ENCODE measurements around the gene PRR35.

PRR35 gene

DNA sequence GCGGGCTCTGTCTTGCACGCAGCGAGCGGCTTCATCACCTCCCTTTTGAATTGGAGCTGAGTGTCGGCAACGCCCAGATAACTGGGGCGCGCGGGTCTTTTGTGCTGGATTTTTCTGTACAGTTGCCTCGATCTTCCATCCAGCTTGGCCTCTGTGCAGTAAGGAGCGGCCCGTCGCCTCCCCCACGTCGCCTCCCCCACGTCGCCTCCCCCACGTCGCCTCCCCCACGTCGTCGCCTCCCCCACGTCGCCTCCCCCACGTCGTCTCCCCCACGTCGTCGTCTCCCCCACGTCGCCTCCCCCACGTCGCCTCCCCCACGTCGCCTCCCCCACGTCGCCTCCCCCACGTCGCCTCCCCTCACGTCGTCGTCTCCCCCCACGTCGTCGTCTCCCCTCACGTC, 15.7 kb upstream of the PRR35 start:
- FAIRE-seq (no peak), DNase-seq (ENCODE audit: extremely low spot score, insufficient read length, low read depth) (no peak)

DNA sequence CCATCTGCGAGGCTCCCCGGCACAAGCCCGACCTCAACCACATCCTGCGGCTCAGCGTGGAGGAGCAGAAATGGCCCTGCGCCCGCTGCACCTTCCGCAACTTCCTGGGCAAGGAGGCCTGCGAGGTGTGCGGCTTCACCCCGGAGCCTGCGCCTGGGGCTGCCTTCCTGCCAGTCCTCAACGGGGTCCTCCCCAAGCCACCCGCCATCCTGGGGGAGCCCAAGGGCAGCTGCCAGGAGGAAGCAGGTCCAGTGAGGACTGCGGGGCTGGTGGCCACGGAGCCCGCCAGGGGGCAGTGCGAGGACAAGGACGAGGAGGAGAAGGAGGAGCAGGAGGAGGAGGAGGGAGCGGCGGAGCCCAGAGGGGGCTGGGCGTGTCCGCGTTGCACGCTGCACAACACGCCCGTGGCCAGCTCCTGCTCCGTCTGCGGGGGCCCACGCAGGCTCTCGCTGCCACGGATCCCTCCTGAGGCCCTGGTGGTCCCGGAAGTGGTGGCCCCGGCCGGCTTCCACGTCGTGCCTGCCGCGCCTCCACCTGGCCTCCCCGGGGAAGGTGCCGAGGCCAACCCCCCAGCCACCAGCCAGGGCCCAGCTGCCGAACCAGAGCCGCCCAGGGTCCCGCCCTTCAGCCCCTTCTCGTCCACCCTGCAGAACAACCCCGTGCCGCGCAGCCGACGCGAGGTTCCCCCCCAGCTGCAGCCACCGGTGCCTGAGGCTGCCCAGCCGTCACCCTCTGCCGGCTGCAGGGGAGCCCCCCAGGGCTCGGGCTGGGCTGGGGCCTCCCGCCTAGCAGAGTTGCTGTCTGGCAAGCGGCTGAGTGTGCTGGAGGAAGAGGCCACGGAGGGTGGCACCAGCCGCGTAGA, 13.1 kb upstream of the PRR35 start:
- FAIRE-seq (no peak), DNase-seq (ENCODE audit: extremely low spot score, insufficient read length, low read depth) (no peak)

DNA sequence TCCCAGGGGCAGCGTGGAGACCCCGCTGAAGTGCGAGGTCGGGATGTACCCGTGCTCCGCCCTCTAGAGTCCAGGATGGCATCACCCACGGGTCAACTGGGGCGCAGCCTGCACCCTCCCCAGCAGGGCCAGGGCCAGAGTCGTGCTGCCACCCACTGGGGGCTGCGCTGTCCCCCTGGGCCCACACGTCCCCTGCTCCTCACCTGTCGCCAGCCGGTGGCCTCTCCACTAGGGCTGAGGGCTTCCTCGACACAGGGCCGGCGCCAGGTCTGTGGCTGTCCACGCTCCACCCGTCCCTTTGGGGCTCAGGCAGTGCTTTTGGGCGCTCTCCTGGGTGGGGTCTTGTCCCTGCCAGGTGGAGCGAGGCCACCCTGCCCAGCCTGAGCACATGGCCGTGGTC, 11.6 kb upstream of the PRR35 start:
- FAIRE-seq (no peak), DNase-seq (ENCODE audit: extremely low spot score, insufficient read length, low read depth) (no peak)

DNA sequence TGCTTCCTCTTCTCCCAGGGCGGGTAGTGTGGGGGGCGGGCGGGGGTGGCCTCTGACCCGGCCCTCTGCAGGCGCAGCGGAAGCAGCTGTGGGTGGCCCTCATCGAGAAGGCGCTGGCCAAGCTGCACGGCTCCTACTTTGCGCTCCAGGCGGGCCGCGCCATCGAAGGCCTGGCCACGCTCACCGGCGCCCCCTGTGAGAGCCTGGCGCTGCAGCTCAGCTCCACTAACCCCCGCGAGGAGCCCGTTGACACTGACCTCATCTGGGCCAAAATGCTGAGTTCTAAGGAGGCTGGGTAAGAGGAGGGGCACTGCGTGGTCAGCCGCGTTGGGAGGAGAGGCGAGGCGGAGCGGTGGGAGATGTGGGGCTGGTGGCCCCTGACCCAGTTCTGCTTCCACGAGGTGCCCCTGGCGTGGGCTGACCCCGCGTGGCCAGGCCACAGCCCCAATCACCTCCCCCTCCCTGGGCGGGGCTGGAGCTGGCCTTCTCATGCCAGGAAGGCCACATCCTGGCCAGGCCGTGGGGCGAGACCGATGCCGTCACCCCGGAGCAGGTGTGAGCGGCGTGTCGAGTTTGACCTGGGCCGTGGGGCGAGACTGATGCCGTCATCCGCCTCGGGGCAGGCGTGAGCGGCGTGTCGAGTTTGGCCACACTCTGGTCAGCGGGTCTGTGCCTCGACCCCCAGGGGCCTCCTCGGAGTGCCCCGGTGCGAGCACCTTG, 10.5 kb upstream of the PRR35 start:
- DNase-seq (ENCODE audit: extremely low spot score, insufficient read length, low read depth): no peak
- no peak for FAIRE-seq

DNA sequence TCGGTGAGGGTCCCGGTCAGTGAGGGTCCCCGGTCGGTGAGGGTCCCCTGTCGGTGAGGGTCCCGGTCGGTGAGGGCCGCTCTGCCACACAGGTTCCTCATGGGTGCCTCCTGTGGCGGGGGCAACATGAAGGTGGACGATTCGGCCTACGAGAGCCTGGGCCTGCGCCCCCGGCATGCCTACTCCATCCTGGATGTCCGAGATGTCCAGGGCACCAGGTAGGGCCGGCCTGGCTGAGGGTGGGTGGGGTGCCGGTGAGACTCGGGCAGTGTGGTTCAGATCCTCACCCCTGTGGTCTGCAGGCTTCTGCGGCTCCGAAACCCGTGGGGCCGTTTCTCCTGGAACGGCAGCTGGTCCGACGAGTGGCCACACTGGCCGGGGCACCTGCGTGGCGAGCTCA, 9.0 kb upstream of the PRR35 start:
- DNase-seq (ENCODE audit: extremely low spot score, insufficient read length, low read depth): no peak
- no peak for FAIRE-seq

DNA sequence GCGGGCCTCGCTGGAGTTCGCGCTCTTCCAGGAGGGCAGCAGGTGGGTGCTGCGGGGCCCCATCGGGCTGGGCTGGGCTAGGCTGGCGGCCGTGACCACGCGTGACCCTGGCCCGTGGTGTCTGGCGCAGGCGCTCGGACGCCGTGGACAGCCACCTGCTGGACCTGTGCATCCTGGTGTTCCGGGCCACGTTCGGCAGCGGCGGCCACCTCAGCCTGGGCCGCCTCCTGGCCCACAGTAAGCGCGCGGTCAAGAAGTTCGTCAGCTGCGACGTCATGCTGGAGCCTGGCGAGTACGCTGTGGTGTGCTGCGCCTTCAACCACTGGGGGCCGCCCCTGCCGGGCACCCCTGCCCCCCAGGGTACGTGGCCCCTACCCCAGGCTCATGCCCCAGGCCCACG, 8.0 kb upstream of the PRR35 start:
- DNase-seq (ENCODE audit: extremely low spot score, insufficient read length, low read depth) (no peak), FAIRE-seq (no peak)

DNA sequence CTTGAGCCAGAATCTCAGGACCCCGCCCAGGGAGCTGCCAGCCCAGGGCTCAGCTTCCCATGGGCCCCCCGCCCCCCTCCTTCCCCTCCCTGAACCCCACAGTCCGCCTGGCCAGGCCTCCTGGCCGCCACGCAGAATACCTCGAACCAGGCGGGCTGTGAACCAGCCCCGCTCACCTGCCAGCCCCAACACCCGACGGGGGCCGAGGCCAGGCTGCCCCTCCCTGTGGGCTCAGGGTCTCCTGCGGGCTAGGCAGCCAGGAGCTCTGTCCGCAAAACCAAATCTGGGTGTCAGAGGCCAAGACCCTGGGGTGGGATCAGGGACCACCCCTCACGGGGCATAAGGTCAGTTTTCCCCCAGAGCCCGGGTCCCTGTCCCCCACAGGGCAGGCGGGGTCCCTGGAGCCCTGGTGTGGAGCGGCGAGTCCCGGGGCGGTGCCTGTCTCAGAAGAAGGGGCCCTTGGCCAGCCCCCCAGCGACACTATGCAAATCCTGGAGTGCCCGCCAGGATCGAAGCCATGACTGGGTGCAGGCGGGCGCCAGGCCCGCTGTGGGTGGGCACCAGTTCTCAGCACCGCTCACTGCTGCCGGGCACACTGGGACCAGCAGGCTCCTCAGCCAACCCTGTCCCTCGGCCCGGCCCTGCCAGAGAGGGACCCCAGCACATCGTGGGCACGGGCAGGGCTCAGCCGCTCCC, 6.4 kb upstream of the PRR35 start:
- FAIRE-seq (no peak), DNase-seq (ENCODE audit: extremely low spot score, insufficient read length, low read depth) (no peak)

DNA sequence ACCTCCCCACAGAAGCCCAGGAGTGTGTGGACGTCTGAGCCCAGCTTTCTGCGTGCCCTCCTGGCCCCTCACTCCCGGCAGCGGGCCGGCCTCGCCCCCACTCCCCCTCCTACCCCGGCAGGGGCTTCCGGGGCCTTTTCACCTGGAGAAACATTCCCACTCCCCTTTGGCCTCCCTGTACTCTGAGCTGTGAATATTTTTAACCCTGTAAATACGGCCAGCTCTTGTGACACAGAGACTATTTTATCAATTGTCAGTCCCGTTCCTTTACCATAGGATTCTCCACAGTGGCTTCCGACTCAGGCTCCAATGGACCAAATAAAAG, 5.9 kb upstream of the PRR35 start:
- FAIRE-seq (no peak), DNase-seq (ENCODE audit: extremely low spot score, insufficient read length, low read depth) (no peak)

DNA sequence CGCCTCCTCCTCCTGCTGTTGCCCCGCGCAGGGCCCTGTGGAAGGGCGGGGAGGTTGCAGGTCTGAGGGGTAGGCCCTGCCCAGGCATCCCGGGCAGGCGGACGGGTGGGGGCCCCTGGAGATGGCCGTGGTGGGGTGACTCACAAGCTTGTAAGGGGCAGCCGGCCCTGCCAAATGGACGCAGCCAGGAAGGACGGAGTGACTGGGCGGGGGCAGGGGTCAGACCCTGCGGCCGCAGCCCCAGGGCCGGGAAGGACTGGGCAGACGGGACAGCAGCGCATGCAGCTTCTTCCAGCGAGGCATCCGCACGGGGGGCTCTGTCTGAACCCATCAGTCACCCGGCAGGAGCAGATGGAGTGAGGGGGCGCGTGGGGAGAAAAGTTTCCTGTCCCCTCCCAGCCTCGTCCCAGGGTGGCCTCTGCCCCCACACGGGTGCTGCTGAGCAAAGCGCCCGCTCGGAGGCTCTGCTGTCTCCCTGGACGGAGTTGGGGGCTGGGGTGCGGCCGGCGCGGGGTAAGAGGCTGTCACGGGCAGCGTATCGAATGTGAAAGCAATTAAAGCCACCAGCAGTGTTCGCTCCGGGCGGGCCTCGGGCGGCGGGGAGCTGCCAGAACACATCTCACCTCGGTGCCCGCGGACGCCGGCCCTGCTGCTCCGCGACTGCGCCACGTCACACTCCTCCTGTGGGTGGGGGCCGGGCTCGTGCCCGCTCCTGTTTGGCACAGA, 5.4 kb upstream of the PRR35 start:
- FAIRE-seq (no peak), DNase-seq (ENCODE audit: extremely low spot score, insufficient read length, low read depth) (no peak)

DNA sequence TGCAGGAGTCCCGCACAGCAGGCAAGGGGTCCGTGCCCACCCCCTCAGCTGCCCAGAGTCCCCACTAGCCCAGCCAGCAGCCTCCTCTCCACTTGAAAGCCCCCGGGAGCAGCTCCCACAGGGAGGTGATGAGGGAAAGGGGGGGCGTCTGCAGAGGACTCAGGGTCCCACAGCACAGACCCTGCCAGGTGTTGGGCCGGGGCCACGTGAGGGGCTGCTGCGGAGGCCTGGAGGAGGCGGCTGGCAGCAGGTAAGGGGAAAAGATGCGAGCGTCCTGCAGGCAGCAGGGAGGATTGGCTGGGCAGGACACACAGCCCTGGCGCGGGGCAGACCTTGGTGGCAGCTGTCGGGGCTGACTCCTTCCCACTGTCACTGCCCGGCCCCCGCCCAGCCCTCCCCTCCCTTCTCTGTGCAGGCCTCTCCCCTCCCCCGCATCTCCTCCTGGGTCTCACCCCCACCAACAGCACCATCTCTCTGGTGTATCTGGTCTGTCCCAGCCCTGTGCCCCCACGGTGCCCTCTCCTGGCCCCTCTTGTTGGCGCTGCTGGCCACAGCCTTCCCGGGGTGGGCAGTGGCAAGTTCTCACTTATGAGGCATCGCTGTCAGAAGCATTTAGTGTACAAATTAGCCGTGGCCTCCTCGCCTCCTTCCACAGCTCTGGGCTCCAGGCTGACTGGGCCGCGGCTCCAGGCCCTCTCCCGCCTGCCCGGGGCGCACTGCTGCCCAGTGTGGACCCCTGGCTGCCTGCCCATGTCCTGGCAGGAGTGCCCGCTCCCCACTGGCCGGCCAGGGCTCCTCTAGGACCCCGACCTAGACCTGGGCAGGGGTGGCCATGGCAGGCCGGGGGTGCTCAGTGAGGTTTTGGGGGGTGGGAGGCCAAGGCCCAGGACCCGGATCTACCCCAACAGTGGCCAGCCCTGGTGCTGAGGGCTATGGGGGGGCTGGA, 4.4 kb upstream of the PRR35 start:
- FAIRE-seq (no peak), DNase-seq (ENCODE audit: extremely low spot score, insufficient read length, low read depth) (no peak)

DNA sequence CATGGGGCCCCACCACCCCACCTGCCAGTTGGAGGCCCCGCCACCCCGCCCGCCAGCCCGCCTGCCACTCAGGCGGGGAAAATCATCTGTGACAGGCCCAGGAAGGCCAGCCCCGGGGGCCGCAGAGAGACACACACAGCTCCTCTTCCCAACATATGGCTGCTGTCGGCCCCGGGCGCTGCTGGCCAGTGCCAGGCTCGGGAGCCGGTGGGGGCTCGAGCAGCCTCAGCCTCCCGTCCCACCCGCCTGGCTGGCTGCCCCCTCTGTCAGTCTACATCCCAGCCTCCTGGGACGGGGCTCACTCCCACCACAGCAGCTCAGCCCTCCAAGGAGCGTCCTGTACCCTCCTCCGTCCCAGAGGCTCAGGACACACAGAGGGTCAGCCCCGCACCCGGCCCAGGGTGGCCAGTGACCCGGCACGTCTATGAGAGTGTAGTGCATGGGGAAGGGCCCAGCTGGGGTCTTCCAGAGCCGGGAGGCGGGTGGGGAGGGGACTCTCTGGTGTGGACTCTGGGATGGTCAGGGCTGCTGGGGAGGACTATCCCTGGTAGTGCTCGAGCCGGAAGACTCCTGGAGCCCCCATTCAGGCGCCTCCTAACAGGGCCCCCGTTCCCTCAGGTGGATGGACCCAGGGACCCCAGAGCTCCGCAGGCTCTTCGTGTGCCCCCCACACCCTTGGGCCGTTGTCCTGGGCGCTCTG, 3.6 kb upstream of the PRR35 start:
- FAIRE-seq (no peak), DNase-seq (ENCODE audit: extremely low spot score, insufficient read length, low read depth) (no peak)

DNA sequence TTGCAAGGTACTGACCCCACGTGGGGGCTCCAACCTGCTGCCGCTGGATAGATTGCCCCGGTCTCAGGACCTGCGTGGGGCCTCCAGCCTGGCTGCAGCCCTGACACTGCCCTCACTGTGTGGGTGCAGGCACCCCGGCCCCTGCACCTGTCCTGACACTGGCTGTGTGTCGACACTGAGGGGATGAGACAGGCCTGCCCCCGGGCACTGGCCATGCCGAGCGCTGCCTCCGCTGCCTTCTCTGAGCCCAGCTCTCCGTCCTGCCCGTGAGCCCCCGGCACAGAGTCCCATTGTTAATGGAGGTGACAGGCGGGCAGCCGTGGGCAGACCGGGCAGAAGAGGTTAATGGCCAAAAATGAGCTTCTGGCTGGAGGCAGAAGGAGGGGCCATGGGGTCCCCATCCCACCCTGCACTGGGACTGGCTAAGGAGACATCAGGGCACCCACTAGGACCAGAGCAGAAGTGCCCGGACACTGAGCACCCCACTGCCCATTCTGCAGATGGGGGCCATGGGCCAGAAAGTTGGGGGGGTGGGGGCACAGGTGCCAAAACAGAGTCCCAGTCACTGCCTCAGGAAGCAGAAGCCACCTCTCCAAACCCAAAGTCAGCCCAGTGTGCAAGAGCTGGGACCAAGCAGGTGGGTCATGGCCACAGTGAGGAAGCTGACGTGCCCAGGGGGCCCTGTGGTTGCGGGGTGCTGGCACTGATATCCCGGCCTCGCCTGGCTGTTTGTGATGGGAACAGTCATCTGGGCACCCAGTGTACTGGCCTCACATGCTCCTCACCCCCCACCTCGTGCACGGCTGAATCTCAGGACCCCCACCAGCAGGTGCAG, 2.5 kb upstream of the PRR35 start:
- FAIRE-seq (no peak), DNase-seq (ENCODE audit: extremely low spot score, insufficient read length, low read depth) (no peak)

DNA sequence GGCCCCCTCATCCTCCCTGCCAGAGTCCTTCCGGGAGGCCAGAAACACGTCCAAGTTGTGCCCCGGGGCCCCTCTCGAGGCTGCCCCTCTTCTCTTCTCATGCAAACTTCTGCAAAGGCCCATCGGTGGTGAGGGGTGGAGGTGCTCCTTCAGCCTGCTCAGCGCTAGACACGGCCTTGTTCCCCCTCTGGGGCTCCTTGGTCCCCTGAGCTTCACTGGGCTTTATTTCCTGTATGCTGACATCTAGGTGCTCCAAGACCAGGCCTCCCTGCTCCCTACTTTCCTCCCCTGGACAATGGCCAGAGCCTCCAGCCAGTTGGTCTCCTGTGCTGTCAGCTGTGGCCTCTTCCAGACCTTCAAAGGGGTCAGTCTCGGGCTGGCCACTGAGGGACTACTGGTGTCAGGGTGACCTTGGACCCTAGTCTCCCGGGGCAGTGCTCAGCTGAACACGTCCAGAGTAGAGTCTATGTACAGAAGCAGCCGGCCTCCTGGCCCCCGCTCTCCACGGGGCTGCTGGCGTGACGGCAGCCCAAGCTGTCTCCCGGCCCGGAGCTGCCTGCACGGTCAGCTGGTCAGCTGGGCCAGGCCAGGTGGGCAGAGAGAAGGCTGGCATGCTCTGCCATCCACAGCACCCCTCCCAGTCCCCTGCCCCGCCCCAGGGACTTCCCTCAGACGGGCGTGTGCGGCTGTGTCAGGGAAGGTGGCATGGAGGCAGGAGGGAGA, 1.7 kb upstream of the PRR35 start:
- FAIRE-seq (no peak), DNase-seq (ENCODE audit: extremely low spot score, insufficient read length, low read depth) (no peak)

DNA sequence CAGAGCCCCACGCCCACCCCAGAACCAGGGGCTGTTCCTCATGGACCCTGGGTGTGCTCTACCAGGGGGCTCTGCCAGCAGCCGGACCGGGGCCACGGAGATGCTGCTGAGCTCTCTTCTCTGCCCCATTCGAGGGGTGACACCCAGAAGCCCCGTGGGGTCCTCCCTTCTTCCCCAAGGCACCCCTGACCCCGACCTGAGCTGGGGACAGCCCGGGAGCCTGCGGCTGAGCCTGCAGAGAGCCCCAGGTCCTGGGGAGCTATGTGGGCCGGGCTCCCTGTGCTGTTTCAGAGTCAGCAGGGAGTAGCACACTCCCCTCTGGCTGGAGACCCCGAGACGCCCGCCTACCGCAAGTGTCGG, 1.2 kb upstream of the PRR35 start:
- DNase-seq (ENCODE audit: extremely low spot score, insufficient read length, low read depth): no peak
- no peak for FAIRE-seq

DNA sequence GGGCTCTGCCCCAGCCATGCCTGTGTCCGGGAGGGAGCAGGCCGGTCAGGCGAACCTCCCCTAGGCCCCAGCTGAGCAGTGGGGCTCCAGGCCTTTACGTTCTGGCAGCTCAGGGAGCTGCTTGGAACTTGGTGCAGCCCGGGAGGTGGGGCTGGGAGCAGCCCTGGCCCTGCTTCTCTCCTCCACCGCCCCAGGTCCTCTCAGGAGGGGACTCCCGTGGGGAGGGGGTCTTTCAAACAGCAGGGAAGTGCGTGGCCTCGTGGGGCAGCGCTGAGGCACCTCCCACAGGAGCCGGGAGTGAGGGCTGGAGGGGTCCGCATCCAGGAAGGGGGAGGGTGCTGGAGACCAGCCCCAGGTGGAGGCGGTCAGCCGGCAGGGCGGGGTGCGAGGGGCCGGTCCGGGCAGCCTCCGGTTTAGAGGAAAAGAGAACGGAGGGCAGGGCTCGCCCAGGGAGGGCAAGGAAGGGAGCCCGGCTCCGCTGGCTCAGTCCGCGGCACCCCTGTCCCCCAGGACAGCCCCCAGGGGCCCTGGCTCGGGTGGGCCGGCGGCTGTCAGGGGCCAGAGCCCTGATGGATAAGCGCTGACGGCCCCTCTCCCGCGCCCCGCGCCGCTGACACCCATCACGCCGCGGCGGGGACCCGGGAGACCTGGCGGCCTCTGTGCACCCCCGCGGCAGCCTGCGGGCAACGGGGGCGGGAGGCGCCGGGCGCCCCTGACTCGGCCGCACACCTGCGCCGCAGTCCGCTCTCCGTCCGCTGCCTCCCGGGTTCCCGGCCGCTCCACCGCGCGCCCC, 587 bp upstream of the PRR35 start:
- DNase-seq (ENCODE audit: extremely low spot score, insufficient read length, low read depth) (no peak), FAIRE-seq (no peak)

DNA sequence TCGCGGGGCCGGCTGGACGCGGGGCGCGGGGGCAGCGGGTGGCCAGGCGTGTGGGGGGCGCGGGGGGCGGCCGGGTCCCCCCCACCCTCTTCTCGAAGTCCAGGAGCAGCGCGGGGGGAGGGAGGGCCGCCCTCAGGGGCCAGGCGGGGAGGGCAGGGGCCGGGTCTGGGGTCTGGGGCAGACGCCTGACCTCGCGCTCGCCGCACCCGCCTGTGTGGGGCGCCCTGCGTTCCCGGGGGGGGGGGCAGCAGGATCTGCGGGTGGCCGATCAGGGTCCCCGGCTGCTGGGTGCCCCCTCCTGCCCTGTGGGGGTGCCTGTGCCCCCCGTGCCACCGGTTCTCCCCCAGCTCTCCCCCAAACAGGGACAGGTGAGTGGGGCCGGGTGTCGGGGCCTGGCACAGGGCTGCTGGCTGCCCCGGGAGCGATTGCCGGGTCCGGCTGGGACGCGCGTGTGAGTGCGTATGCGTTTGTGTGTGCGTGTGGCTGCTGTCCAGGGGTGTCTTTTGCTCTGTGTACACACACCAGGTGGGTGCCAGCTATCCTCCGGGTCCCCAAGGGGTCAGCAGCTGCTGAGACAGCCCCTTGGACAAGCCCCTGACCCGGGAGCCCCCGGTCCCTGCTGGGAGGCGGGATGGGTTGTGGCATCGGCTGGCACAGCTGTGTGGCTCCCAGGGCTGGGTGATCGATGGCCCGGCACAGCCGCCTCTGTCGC, 663 bp downstream of the PRR35 start:
- DNase-seq (ENCODE audit: extremely low spot score, insufficient read length, low read depth) (no peak), FAIRE-seq (no peak)
